Activated CD4-positive, alpha-beta T cell treated with anti-CD3 and anti-CD28 coated beads, Interleukin-10, Interleukin-2, amounts not matched to agents 100 ng/mL and 50 ng/mL, durations not matched to agents 16 hours and 8 hours (primary cell): Measurements from ENCODE around the gene FGF14.
"Not testable (repeated sequence)": the region's sequence is repeated elsewhere in the genome, so short reads cannot be mapped to it uniquely, and the experiment has no call there.

Experiments used
- DNase-seq: peaks from one replicate; pipeline ENCODE4 v3.0.0-alpha.2; 2020

The FGF14 gene

DNA sequence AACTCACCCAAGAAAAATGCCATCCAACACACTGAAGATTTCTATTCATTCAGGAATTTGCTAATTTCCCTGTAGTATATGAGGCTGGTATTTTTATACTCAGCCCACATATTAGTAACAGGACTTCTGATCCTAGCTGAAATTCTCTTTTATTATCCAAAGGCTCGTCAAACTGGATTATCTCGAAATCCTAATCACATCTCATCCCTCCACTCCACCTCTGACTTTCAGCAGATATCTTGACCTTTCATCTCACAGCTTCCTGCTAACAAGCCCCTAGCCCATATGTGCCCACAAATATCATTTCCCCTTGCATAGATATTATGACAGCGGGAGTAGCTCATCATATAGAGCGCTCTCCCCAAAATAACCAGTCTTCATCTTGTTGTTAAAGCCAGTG, 279.7 kb downstream of the FGF14 start:
- DNase-seq, result no peak

- no peak for DNase-seq
Measured at GRCh38 chr13:102117175-102117831, 284.5 kb downstream of the FGF14 start.

DNA sequence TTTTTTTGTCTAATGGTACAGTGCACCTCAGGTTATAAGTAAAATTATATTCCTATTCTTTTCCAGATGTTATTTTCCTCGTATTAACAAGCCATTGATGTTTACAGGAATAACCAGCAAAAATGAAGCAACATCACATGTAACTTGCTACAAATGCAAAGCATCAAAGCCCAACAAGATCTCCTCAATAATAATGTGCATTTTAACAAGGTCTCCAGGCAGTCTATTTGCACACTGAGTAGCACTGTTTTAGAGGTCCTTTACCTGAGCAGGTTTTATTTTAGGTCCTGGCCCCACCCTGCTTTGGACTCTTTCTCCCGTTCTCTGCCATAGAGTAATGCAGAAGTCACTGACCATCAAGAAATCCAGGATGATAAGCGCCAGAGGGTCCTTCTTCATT, 298.4 kb downstream of the FGF14 start:
- DNase-seq, result no peak

DNA sequence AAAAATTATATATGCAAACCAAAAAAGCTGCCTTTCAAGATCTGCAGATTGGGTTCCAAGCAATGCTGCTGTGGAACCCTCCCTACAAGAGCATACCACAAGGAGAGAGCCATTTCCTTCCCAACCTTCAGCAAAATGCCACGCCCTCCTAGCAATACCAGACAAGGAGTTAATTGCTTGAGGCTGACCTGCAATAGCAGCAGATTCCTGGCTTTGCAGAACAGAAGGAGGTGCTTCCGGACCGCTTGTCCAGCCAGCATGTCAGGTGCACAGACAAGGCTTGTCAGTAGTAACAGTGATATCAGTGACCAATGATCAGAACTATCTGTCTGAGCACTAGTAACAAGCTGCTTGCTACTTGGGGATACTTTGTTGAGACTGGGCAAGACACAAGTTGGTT, 301.6 kb downstream of the FGF14 start:
- no peak for DNase-seq

DNA sequence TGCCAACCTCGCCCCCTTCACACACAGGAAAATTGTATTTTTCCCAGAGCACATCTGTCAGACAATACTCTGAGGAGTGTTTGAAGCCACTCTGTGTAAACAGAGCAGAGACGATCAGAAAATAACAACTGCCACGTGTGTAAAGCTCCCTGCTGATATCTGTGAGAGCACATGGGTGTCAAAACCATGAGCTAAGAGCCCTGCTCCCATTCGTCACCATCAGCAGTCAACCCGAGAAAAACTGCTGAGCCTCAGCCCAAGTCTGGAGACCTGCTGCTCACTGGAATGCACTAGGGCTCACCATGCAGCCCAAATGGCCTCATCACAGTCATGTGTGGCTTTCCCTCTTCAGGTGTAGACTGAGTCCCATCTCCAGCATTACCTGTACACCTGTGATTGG, 304.1 kb downstream of the FGF14 start:
- no peak for DNase-seq

GRCh38 chr13:102093288-102093687, 308.6 kb downstream of the FGF14 start:
- DNase-seq, result not testable (repeated sequence)

- DNase-seq, result no peak
Measured at GRCh38 chr13:102091231-102091630, 310.6 kb downstream of the FGF14 start.

DNA sequence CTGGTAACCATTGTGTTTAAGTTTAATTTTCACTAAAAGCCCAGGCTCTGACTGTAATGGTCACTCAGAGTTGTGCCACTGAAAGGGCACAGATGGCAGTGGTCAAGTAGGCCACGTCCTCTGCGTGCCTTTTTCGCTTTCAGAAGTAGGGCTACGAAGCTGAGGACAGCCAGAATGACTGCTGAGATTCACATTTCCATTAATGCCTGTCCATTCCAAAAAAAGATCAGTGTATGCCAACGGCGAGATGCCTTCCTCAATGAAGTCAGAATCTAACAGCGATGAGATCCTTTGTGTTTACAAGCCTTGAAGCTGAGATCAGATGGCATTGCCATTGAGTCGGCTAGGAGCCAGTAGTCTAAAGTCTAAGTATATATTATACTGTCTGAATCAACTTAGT, 311.3 kb downstream of the FGF14 start:
- DNase-seq, result no peak

GRCh38 chr13:102089722-102090121, 312.1 kb downstream of the FGF14 start:
- DNase-seq, result no peak

GRCh38 chr13:102089177-102089576, 312.7 kb downstream of the FGF14 start:
- DNase-seq, result no peak

GRCh38 chr13:102073251-102073650, 328.6 kb downstream of the FGF14 start:
- no peak for DNase-seq

DNA sequence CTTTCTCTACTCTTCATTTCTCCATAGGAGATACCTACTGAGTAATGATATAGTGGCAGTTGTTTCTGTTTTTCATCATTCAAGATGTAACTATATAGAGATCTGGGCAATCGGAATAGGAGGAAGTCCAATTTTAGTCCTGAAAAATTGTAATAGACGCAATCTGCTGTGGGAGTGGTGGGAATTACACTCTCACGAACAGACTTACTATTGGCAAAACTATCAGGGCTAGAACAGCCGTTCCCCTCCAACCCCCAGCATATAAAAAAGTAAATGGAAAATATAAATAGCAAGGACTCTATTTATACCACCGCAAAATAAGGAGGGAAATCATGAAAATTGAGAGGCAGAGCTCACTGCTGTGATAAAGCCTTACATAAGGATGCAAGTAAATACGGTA, 330.1 kb downstream of the FGF14 start:
- no peak for DNase-seq

DNA sequence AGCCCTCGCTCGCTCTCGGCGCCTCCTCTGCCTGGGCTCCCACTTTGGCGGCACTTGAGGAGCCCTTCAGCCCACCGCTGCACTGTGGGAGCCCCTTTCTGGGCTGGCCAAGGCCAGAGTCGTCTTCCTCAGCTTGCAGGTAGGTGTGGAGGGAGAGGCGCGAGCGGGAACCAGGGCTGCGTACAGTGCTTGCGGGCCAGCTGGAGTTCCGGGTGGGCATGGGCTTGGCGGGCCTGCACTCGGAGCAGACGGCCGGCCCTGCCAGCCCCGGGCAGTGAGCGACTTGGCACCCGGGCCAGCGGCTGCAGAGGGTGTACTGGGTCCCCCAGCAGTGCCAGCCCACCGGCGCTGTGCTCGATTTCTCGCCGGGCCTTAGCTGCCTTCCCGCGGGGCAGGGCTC, 333.5 kb downstream of the FGF14 start:
- not testable (repeated sequence) for DNase-seq

DNA sequence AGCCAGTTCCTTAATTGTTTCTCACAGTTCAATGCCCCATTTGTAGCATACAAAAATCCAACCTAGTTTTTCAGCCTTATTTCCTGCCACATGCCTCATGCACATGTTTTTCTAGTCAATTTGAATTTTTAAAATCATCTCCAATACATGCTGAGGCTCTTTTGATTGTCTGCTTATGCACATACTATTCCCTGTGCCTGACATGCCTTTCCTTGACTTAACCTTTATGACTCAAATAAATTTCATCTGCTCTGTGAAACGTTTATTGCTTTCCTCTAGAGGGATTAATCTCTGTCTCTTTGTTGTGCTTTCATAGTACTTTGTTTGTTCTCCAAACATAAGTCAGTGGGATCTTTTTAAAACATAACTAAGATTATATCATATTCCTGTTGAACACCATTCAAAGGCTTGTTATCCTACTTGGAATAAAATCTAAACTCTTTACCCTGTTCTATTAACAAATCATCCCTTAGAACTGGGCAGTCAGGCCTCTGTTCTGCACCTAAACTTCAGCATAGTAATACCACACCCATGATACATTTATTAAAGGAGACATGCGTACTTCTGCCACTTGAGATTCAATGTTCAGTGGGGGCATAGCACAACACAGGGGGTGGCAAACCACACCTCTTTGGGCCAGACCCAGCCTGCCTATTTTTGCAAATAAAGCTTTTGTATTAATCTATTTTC, 346.6 kb downstream of the FGF14 start:
- no peak for DNase-seq

DNA sequence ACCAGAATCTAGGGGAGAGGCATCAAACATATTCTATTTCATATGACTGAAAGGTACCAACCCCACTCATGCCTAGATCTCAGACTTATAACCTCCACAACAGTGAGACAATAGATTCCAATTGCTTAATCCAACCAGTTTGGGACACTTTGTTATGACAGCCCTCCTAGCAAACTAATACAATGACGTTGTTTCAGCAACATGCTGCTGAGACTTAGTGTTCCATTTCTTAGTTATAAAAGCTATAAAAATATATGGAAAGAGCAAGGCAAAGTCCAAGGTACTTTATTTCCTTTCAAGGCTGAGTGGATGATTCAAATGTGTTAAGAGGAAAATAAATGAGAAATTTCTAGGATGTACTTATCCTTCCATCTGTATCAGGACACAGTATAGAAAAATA, 352.0 kb downstream of the FGF14 start:
- no peak for DNase-seq

DNA sequence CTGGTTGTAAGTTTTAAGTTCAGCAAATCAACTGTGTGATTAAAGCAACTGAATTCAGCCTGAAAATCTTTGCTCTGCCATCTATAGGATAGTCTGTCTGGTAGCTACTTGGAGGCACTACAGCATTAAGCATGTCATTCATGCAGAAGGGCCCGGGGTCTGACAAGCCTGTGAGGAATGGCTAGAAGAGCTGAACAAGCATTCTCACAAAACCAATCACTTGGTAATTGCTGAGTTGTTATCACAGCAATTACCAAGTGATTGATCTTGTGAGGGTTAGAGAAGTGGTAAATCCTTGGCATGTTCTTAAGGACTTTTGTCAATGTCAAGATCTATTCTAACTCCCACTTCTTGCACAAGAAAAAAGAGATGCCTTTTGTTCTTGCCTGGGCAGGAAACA, 356.1 kb downstream of the FGF14 start:
- DNase-seq, result no peak

DNA sequence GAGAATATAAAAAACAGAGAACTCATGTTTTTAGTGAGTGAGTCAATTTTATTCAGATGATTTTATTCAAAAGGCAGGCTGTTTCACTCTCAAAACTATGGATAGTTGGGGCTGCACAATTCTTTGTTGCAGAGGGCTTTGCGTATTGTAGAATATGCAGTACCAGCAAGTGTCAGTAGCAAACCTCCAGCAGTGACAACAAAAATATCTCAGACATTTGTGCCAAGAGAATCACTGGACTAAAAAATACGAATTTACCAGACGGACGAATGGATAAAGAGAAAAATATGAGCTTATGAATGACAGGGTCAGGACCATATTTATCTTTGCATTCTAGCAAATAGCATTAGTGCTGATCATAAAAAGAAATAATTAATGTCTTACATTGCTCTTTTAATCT, 359.1 kb downstream of the FGF14 start:
- DNase-seq, result no peak

- no peak for DNase-seq
Measured at GRCh38 chr13:102041544-102041943, 360.3 kb downstream of the FGF14 start.

DNA sequence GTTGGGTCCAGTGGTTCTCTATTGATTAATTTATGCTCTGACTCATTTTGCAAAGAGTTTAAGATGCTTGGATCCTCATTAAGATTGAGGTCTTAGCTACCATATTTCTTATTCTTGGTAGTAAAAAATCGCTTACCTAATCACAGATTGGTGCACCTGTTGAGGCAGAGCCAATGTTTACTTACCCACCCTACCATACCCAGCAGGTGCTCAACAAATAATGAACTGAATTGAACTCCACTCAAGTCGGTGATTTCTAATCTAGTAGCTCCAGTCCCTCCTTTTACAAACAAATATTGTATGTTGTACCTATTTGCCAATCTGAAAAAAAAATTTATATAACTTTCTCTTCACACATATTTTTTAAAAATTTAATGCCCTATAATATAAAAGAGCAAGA, 361.0 kb downstream of the FGF14 start:
- no peak for DNase-seq

DNA sequence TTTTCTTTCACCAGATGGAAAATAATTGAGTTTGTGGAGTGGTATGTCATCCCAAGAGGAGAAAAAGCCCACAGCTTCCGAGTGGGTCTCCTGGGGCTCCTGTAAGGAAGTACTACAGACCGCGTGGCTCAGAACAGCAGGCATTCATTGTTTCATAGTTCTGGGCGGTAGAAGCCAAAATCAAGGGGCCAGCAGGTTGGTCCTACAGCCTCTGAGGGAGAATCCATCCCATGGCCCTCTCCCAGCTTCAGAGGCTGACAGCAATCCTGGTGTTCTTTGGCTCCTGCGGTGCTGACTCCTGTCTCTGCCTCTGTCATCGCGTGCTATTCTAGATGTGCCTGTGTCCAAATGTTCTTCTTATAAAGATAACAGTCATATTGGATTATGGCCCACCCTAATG, 362.6 kb downstream of the FGF14 start:
- no peak for DNase-seq

- no peak for DNase-seq
Measured at GRCh38 chr13:102038787-102039186, 363.1 kb downstream of the FGF14 start.

DNA sequence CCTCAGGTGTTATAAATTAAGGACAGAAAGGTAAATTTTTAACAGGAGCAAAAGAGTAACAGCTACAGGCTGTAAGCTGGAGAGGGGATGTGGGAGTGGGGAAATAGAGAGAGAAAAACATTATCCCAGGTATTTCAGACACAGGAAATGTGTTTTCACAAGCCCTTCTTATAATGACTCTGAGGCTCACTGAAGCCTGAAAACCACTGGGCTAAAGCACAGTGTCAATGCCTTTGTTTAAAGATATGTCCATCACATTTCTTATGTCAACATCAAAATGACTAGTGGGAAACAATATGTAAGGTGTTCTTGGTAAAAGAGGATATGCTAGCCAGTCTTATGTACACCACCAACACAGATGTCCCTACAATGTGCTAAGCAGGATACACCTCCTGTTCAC, 365.9 kb downstream of the FGF14 start:
- no peak for DNase-seq

- no peak for DNase-seq
Measured at GRCh38 chr13:102033857-102034331, 368.0 kb downstream of the FGF14 start.

GRCh38 chr13:102033386-102033785, 368.5 kb downstream of the FGF14 start:
- no peak for DNase-seq

GRCh38 chr13:102028868-102029267, 373.0 kb downstream of the FGF14 start:
- no peak for DNase-seq
